HepG2 (cell line): Measurements from ENCODE around the gene SMIM11. TPM values are rescaled to one million over a fixed set of nuclear protein-coding genes. Genes with fewer than 3 reads are reported as not detected.

Source experiments
- ARNT ChIP-seq: fragments of 450-650 bp; IDR thresholded peaks from 2 replicates; pipeline ENCODE4 v1.6.1; 2017
- ETV6 ChIP-seq: sonication (generic); formaldehyde crosslinking; conservative IDR thresholded peaks from 2 replicates; pipeline ENCODE4 v1.4.0; 2020; ENCODE audit warnings: missing genetic modification reagents
- GPN1 ChIP-seq: sonication (generic); formaldehyde crosslinking; IDR thresholded peaks from 2 replicates; pipeline ENCODE4 v1.5.1; 2020; ENCODE audit warnings: missing genetic modification reagents, borderline replicate concordance
- IRX3 ChIP-seq: sonication (generic); formaldehyde crosslinking; IDR thresholded peaks from 2 replicates; pipeline ENCODE4 v1.8.1; 2023; ENCODE audit warnings: mild to moderate bottlenecking, low read depth, missing genetic modification reagents, borderline replicate concordance
- MBNL3 ChIP-seq: fragments of 250-450 bp; sonication (Bioruptor Pico); conservative IDR thresholded peaks from 2 replicates; pipeline ENCODE4 v1.8.0; 2022; ENCODE audit warnings: mild to moderate bottlenecking, inconsistent platforms
- NCOA1 ChIP-seq: sonication (generic); formaldehyde crosslinking; IDR thresholded peaks from 2 replicates; pipeline ENCODE4 v1.9.0; 2021; ENCODE audit warnings: missing genetic modification reagents
- PCBP2 ChIP-seq: fragments of 200-400 bp; formaldehyde crosslinking; optimal IDR thresholded peaks from 2 replicates; pipeline ENCODE3; 2018; ENCODE audit warnings: low read length, low read depth; ENCODE audit not compliant: poor library complexity, severe bottlenecking
- REST ChIP-seq, 2 experiments: IDR thresholded peaks; 2 replicates each; pipeline ENCODE4 v1.6.1; 2011 to 2012; ENCODE audit warnings: low read length in 2 of 2, borderline replicate concordance in 1 of 2, low read depth in 1 of 2, mild to moderate bottlenecking in 1 of 2, moderate library complexity in 1 of 2
- SATB2 ChIP-seq: sonication (generic); formaldehyde crosslinking; IDR thresholded peaks from 2 replicates; pipeline ENCODE4 v1.5.0; 2020; ENCODE audit warnings: missing genetic modification reagents
- TBP ChIP-seq: sonication (generic); formaldehyde crosslinking; IDR thresholded peaks from 2 replicates; pipeline ENCODE4 v1.5.0; 2020; ENCODE audit warnings: missing genetic modification reagents
- ZFP91 ChIP-seq: sonication (generic); formaldehyde crosslinking; IDR thresholded peaks from 2 replicates; pipeline ENCODE4 v1.9.0; 2022; ENCODE audit warnings: missing genetic modification reagents, mild to moderate bottlenecking, borderline replicate concordance
- ZNF441 ChIP-seq: sonication (generic); formaldehyde crosslinking; IDR thresholded peaks from 2 replicates; pipeline ENCODE4 v1.7.0; 2021; ENCODE audit warnings: missing genetic modification reagents, borderline replicate concordance
- ZNF468 ChIP-seq: sonication (generic); formaldehyde crosslinking; IDR thresholded peaks from 2 replicates; pipeline ENCODE4 v1.8.0; 2022; ENCODE audit warnings: mild to moderate bottlenecking, moderate library complexity, missing genetic modification reagents
- ZNF512 ChIP-seq: sonication (generic); formaldehyde crosslinking; IDR thresholded peaks from 2 replicates; pipeline ENCODE4 v1.4.0; 2020; ENCODE audit warnings: mild to moderate bottlenecking, missing genetic modification reagents
- ZNF577 ChIP-seq: sonication (generic); formaldehyde crosslinking; IDR thresholded peaks from 2 replicates; pipeline ENCODE4 v1.4.0; 2020; ENCODE audit warnings: mild to moderate bottlenecking, low read depth, missing genetic modification reagents, borderline replicate concordance
- ZNF678 ChIP-seq: sonication (generic); formaldehyde crosslinking; IDR thresholded peaks from 2 replicates; pipeline ENCODE4 v1.4.0; 2020; ENCODE audit warnings: mild to moderate bottlenecking, missing genetic modification reagents
- ZNF687 ChIP-seq: sonication (generic); formaldehyde crosslinking; IDR thresholded peaks from 2 replicates; pipeline ENCODE4 v1.5.1; 2020; ENCODE audit warnings: mild to moderate bottlenecking, missing genetic modification reagents, moderate library complexity
- ZNF746 ChIP-seq: sonication (generic); formaldehyde crosslinking; IDR thresholded peaks from 2 replicates; pipeline ENCODE4 v1.8.0; 2022; ENCODE audit warnings: mild to moderate bottlenecking, missing genetic modification reagents
- ZNF788 ChIP-seq: sonication (generic); formaldehyde crosslinking; IDR thresholded peaks from 2 replicates; pipeline ENCODE4 v1.5.0; 2020; ENCODE audit warnings: mild to moderate bottlenecking, missing genetic modification reagents, borderline replicate concordance
- polyA plus RNA-seq, 8 experiments: library from polyadenylated mRNA; depleted of rRNA in 3 of 8; stranded (reverse) in 7 of 8; unstranded in 1 of 8; fragments of >200 nt; fragmentation: Illumina TruSeq in 4 of 8; extraction: Trizol in 4 of 8; gene quantifications; 2 replicates each; pipeline versions ENCODE4 v1.2.1 to v1.2.3, GENCODE V29; 2011 to 2016; ENCODE audit warnings: low read depth in 4 of 8, missing spikeins in 1 of 8, mixed read lengths in 1 of 8; ENCODE audit not compliant: insufficient read depth in 1 of 8
- total RNA-seq, 5 experiments: library from RNA; depleted of rRNA; stranded (reverse); fragments of >200 nt; fragmentation: Illumina TruSeq; extraction: Trizol; gene quantifications; 2 replicates each; pipeline ENCODE4 v1.2.3, GENCODE V29; 2016; ENCODE audit warnings: low read depth in 1 of 5

The SMIM11 gene
- total and polyA plus RNA-seq, 2 of the 13 experiments (the other 11 are each of a cell fraction or from before 2014, with no cell fraction given): 6.4 to 18.9 TPM

GRCh38 chr21:34351786-34352241 lies 23.5 kb upstream of the SMIM11 start (continued):
- TF ChIP-seq REST (IDR thresholded peaks at IDR 0.05; ENCODE audit: borderline replicate concordance in 1 of 2, low read depth in 1 of 2, low read length in 2 of 2) (no peak), ZNF512 (no peak), ZNF441 (0 out of 2 replicates have a peak, but pooled peaks have one; percentile 39), PCBP2 (no peak), ZNF678 (no peak), ZNF577 (CRISPR knock-in tag) (no peak), TBP (CRISPR knock-in tag) (no peak), GPN1 (CRISPR knock-in tag) (no peak), ETV6 (CRISPR knock-in tag) (no peak), ZNF746 (CRISPR knock-in tag) (no peak), ZFP91 (no peak), SATB2 (CRISPR knock-in tag) (no peak), ZNF468 (CRISPR knock-in tag) (no peak), ZNF788 (peak; percentile 23; the same call in 1 of the 2 replicates), ARNT (no peak), ZNF687 (peak; percentile 51), MBNL3 (CRISPR knock-in tag) (no peak), IRX3 (no peak), NCOA1 (CRISPR knock-in tag) (no peak)
